Mucosa of stomach (tissue), 1 donor: ENCODE results near the gene SLC44A5.
"Not testable (repeated sequence)": the region's sequence is repeated elsewhere in the genome, so short reads cannot be mapped to it uniquely, and the experiment has no call there.

Experiments used
- H3K27me3 ChIP-seq: one replicate; pipeline ENCODE4 v1.7.0; 2013; ENCODE audit warnings: mild to moderate bottlenecking, low read length; ENCODE audit not compliant: control insufficient read depth, insufficient read depth
- H3K36me3 ChIP-seq: one replicate; pipeline ENCODE4 v1.7.0; 2013; ENCODE audit warnings: low read length; ENCODE audit not compliant: control insufficient read depth, insufficient read depth
- H3K4me1 ChIP-seq: one replicate; pipeline ENCODE4 v1.7.0; 2013; ENCODE audit warnings: mild to moderate bottlenecking, low read length; ENCODE audit not compliant: control insufficient read depth, insufficient read depth
- H3K4me3 ChIP-seq: one replicate; pipeline ENCODE4 v1.7.0; 2013; ENCODE audit warnings: low read length
- H3K9ac ChIP-seq: one replicate; pipeline ENCODE4 v1.7.0; 2013; ENCODE audit warnings: mild to moderate bottlenecking, low read length, moderate library complexity
- H3K9me3 ChIP-seq: one replicate; pipeline ENCODE4 v1.7.0; 2013; ENCODE audit warnings: mild to moderate bottlenecking, low read length, moderate library complexity; ENCODE audit not compliant: control insufficient read depth
- donor health status: Pancreatic carcinoma.

The SLC44A5 gene

DNA sequence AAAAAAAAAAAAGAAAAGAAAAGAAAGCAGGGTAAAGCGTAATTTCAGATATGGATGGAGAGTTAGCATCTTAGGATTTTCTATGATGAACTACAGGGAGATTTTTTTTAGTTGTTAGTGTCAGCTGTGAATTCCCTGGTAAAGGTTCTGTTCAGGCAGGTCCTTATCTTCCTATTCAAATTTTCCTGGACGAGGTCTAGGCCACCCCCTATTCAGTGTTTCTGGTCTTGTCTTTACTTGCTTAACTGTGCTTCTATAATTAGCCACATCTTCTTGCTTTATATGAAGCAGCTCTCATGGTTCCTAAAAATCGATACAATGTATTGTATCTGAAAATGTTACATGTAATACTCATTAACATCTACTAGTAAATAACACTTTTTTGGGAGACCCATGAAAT, 318.9 kb downstream of the SLC44A5 start:
- H3K9ac ChIP-seq = no peak overlapping the region

DNA sequence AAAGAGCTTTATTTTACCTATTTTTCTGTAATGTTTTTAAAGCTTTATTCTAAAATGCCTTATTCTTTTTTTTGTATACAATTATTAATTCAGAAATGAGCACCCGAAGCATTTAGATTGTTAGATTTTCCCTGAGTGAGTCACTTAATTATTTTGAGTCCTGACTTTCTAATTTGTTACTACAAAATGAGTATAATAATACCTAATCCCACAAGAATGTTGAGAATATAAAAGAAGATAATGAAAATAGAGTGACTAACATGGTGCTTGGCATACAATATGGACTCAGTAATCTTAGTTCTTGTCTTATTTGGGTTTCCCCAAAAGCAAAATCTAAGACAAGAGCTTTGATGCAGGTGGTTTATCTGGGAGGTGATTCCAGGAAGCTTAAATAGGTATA, 334.5 kb downstream of the SLC44A5 start:
- Histone ChIP-seq H3K9me3 (no peaks in the 10 kb centered on the region), H3K27me3 (no peaks in the 10 kb centered on the region), H3K4me1 (no peaks in the 10 kb centered on the region), H3K36me3 (no peaks in the 10 kb centered on the region), H3K4me3 (no peak overlapping the region), H3K9ac (no peak overlapping the region)

More for the DNA sequence above, 318.9 kb downstream of the SLC44A5 start:
- Histone ChIP-seq H3K36me3 (no peaks in the 10 kb centered on the region), H3K4me3 (no peak overlapping the region), H3K4me1 (no peaks in the 10 kb centered on the region), H3K27me3 (no peaks in the 10 kb centered on the region), H3K9me3 (no peaks in the 10 kb centered on the region)

DNA sequence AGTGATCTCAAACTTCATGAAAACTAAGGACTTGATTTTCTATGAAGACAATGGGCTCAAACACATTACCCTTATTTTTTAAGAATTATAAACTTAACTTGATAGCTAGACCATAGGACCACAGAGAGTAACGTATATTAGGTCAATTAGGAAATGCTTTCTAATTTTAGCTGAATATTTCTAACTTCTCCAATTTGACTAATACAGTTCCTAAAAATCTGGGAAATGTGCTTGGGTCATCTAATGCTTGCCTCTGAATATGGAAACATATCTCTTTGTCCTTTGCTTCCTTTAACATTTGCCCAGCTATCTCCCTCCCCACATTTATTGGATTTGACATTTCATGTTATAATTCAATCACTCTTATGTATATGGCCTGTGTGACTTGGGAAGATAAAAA, 335.3 kb downstream of the SLC44A5 start:
- no peaks in the 10 kb centered on the region for H3K4me1 ChIP-seq
- no peaks in the 10 kb centered on the region for H3K9me3 ChIP-seq
- no peaks in the 10 kb centered on the region for H3K36me3 ChIP-seq
- H3K4me3 ChIP-seq = no peak overlapping the region
- no peaks in the 10 kb centered on the region for H3K27me3 ChIP-seq
- H3K9ac ChIP-seq = no peak overlapping the region

DNA sequence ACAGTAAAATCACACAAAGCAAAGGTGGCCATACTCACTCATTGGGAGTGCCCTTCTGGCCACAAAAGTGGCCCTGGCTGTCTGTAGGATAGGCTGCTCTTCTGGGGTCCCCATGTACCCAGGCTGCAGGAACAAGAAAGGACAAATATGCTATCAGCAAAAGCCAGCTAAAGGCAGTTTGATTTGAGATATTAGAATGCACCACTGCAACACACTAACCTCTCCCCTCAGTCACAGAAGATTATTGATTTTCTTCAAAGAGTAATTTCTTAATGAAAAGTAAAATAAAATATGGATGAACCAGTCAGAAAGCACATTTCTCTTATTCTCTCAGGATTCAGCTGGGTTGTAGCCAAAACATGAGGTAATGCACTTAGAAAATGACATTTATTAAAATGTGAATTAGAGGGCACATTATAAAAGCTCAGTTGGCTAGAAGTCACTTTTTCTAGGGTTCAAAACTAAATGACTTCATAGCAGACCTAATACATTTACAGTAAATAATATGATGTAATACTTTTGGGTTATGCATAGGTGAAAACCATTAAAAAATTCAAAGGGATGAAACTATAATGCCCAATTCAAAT, 335.9 kb downstream of the SLC44A5 start:
- Histone ChIP-seq H3K9ac (no peak overlapping the region), H3K4me1 (no peaks in the 10 kb centered on the region), H3K36me3 (no peaks in the 10 kb centered on the region), H3K4me3 (no peak overlapping the region), H3K9me3 (no peaks in the 10 kb centered on the region), H3K27me3 (no peaks in the 10 kb centered on the region)

DNA sequence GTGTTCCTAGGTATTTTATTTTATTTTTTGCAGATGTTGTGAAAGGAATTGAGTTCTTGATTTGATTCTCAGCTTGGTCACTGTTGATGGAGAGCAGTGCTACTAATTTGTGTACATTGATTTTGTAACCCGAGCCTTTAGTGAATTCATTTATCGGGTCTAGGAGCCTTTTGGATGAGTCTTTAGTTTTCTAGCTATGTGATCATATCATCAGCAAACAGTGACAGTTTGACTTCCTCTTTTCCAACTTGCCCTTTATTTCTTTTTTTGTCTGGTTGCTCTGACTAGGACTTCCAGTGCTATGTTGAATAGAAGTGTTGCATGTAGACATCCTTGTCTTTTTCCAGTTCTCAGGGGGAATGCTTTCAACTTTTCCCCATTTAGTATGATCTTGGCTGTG, 337.8 kb downstream of the SLC44A5 start:
- no peak overlapping the region for H3K9ac ChIP-seq
- H3K27me3 ChIP-seq = no peaks in the 10 kb centered on the region
- H3K9me3 ChIP-seq = no peaks in the 10 kb centered on the region
- H3K4me1 ChIP-seq = no peaks in the 10 kb centered on the region
- no peak overlapping the region for H3K4me3 ChIP-seq
- H3K36me3 ChIP-seq = no peaks in the 10 kb centered on the region

DNA sequence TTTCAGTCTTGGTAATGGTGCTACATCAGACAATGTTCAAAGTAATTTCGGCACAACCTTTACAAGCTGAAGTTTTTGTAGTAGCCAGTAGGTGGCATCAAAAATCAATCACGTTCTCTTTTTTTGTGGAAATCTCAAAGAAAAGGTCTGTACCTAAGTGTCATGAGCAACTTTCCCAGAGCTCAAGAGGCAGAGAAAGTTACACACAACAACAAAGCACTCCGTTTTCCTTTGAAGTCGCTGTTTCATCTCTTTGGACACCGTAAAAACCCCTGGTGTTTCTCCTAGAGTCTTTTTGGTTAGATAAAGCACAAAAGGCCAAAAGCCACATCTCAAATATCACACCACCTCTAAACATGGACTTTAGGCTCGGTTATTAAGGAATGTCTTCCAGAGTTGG, 345.1 kb downstream of the SLC44A5 start:
- H3K4me1 ChIP-seq = no peaks in the 10 kb centered on the region
- no peaks in the 10 kb centered on the region for H3K27me3 ChIP-seq
- no peak overlapping the region for H3K4me3 ChIP-seq
- no peaks in the 10 kb centered on the region for H3K36me3 ChIP-seq
- H3K9me3 ChIP-seq = no peaks in the 10 kb centered on the region
- no peak overlapping the region for H3K9ac ChIP-seq

DNA sequence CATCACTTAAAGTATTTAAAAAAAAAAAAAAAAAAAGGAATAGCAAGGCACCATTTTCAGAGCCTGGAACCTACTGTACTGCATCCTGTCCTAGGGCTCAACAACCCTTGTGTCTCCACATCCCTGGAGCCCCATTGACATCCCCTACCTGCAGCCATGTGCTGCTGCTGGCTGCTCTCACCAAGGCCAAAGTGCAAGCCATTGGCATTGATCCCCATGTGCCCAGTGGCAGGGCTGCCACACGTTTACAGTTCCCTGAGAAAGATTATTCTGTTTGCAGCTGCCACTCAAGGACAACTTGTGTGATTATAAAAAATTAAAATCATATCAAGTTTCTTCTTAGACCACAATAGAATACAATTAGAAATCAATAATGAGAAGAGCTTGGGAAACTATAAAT, 346.8 kb downstream of the SLC44A5 start:
- no peaks in the 10 kb centered on the region for H3K4me1 ChIP-seq
- no peak overlapping the region for H3K9ac ChIP-seq
- H3K36me3 ChIP-seq = no peaks in the 10 kb centered on the region
- H3K27me3 ChIP-seq = no peaks in the 10 kb centered on the region
- no peaks in the 10 kb centered on the region for H3K9me3 ChIP-seq
- no peak overlapping the region for H3K4me3 ChIP-seq

DNA sequence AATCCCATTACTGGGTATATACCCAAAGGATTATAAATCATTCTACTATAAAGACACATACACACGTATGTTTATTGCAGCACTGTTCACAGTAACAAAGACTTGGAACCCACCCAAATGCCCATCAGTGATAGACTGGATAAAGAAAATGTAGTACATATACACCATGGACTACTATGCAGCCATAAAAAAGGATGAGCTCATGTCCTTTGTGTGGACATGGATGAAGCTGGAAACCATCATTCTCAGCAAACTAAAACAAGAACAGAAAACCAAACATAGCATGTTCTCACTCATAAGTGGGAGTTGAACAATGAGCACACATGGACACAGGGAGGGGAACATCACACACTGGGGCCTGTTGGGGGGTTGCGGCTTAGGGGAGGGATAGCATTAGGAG, 347.3 kb downstream of the SLC44A5 start:
- H3K9me3 ChIP-seq, H3K4me1 ChIP-seq, H3K4me3 ChIP-seq, H3K27me3 ChIP-seq, H3K36me3 ChIP-seq, H3K9ac ChIP-seq: not testable (repeated sequence)

DNA sequence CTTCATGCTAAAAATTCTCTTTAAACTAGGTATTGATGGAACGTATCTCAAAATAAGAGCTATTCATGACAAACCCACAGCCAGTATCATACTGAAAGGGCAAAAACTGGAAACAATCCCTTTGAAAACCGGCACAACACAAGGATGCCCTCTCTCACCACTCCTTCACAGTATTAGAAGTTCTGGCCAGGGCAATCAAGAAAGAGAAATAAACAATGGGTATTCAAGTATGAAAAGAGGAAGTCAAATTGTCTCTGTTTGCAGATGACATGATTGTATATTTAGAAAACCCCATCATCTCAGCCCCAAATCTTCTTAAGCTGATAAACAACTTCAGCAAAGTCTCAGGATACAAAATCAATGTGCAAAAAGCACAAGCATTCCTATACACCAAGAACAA, 349.0 kb downstream of the SLC44A5 start:
- not testable (repeated sequence) for H3K9me3 ChIP-seq, H3K4me1 ChIP-seq, H3K36me3 ChIP-seq, H3K9ac ChIP-seq, H3K4me3 ChIP-seq, H3K27me3 ChIP-seq

DNA sequence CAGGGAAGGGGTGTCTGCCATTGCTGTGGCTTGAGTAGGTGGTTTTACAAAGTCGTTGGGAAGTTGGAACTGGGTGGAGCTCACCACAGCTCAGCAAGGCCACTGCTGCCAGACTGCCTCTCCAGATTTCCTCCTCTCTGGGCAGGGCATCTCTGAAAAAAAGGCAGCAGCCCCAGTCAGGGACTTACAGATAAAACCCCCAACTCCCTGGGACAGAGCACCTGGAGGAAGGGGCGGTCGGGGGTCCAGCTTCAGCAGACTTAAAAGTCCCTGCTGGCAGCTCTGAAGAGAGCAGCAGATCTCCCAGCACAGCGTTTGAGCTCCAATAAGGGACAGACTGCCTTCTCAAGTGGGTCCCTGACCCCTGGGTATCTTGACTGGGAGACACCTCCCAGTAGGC, 352.6 kb downstream of the SLC44A5 start:
- Histone ChIP-seq H3K4me3 (no peak overlapping the region), H3K9ac (no peak overlapping the region), H3K4me1 (no peaks in the 10 kb centered on the region)

DNA sequence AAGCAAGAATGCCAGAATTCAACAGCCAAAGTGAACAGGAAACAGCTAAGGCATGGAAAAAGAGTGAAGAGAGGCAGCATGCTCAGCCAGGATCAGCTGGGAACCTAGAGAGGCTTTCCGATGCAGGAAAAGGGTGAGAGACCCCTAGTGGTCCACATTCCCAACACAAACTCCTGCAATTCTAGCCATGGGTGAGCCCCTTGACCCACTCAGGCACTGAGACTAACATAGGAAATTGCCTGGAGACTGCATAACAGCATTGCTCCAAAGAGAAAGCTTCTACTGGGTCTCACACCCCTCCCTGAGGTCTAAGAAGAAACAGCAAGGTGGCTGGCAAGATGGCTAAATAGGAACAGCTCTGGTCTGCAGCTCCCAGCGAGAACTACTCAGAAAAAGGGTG, 353.5 kb downstream of the SLC44A5 start:
- Histone ChIP-seq H3K4me1 (no peaks in the 10 kb centered on the region), H3K4me3 (no peak overlapping the region), H3K9ac (no peak overlapping the region), H3K36me3 (no peaks in the 10 kb centered on the region), H3K9me3 (no peaks in the 10 kb centered on the region), H3K27me3 (no peaks in the 10 kb centered on the region)

More for the DNA sequence above, 352.6 kb downstream of the SLC44A5 start:
- Histone ChIP-seq H3K36me3 (no peaks in the 10 kb centered on the region), H3K27me3 (no peaks in the 10 kb centered on the region), H3K9me3 (no peaks in the 10 kb centered on the region)

DNA sequence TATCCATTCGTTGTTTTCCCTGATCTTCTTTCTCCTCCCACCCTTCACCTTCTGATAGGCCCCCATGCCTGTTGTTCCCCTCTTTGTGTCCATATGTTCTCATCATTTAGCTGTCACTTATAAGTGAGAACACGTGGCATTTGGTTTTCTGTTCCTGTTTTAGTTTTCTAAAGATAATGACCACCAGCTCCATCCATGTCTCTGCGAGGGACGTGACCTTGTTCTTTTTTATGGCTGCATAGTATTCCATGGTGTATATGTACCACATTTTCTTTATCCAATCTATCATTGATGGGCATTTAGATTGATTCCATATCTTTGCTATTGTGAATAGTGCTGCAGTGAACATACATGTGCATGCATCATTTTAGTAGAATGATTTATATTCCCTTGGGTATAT, 360.8 kb downstream of the SLC44A5 start:
- not testable (repeated sequence) for H3K4me1 ChIP-seq, H3K9ac ChIP-seq, H3K27me3 ChIP-seq, H3K9me3 ChIP-seq, H3K4me3 ChIP-seq, H3K36me3 ChIP-seq

DNA sequence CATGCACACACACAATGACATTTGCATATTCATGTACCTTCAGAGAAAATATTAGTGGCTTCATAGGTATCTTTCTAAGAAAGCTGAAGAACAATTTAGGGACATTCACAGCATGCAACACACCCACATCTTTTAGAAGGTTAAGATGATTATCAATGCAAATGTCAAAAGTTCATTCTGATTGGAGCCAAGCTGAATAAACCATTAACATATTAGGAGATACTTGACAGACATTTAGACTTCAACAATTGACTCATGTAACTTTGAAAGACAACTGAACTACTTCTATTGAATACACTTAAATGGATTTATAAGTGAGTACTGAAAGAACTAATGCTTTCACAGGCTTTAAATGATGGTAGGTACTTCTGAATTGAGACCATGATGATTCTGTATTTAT, 365.7 kb downstream of the SLC44A5 start:
- no peaks in the 10 kb centered on the region for H3K27me3 ChIP-seq
- no peaks in the 10 kb centered on the region for H3K36me3 ChIP-seq
- H3K9me3 ChIP-seq = no peaks in the 10 kb centered on the region
- H3K9ac ChIP-seq = no peak overlapping the region
- H3K4me3 ChIP-seq = no peak overlapping the region
- no peaks in the 10 kb centered on the region for H3K4me1 ChIP-seq
